ENCODE results near the gene PGA5. TPM values are rescaled to one million over a fixed set of nuclear protein-coding genes. Genes with fewer than 3 reads are reported as not detected.
A peak's percentile ranks its signal among the peaks of the same experiment; 100 is the strongest.
"Not testable (repeated sequence)": the region's sequence is repeated elsewhere in the genome, so short reads cannot be mapped to it uniquely, and the experiment has no call there.

Gene PGA5
- total and polyA plus RNA-seq, 2 experiments from 2014 or later, result 0.45 to 0.52 TPM

GRCh38 chr11:61213711-61214324 lies 27.2 kb upstream of the PGA5 start:
- H3K4me1 Mint-ChIP-seq; H3K9me2 ChIP-seq (ENCODE audit: insufficient read depth); H4K20me1 ChIP-seq (replicated peaks; ENCODE audit: insufficient read depth); H3K27me3 ChIP-seq (ENCODE audit: insufficient read depth); H3K36me3 Mint-ChIP-seq (ENCODE audit: low read depth); H3K79me2 ChIP-seq (replicated peaks; ENCODE audit: insufficient read depth); H3K4me3 ChIP-seq; H2AFZ ChIP-seq; H3K4me2 ChIP-seq; H3K27ac Mint-ChIP-seq; DNase-seq (ENCODE audit: low spot score); H3K27ac ChIP-seq (ENCODE audit: low read depth); ATAC-seq; H3F3A ChIP-seq (replicated peaks; ENCODE audit: low read depth); H3K27me3 Mint-ChIP-seq (ENCODE audit: insufficient read depth, low read depth, poor library complexity); H3K9me3 Mint-ChIP-seq; H3K4me1 ChIP-seq (ENCODE audit: insufficient read depth); H3K36me3 ChIP-seq (ENCODE audit: insufficient read depth); H3K4me3 Mint-ChIP-seq: not testable (repeated sequence)

DNA sequence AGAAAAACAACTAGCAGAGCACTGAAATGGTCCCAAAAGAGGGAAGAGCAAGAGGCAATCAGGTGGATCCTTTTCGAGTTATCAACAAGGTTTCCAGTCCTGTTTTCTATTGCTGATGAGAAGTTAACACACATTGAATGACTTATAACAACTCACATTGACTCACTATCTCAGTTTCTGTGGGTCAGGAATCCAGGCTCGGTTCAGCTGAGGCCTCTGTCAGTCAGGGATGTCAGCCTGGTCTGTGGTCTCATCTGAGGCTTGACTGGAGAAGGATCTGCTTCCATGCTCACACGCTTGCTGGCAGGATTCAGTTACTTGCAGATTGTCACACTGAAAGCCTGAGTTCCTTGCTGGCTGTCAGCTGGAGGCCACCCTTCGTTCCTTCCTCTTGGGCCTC lies 22.7 kb upstream of the PGA5 start:
- H3K36me3 ChIP-seq (ENCODE audit: insufficient read depth); H3K4me3 ChIP-seq; H3K9me3 Mint-ChIP-seq; H2AFZ ChIP-seq; H3K79me2 ChIP-seq (replicated peaks; ENCODE audit: insufficient read depth); H3K27me3 ChIP-seq (ENCODE audit: insufficient read depth); ATAC-seq; H3K4me1 ChIP-seq (ENCODE audit: insufficient read depth); H3K27ac ChIP-seq (ENCODE audit: low read depth); H3K9me2 ChIP-seq (ENCODE audit: insufficient read depth); H3K36me3 Mint-ChIP-seq (ENCODE audit: low read depth); H3F3A ChIP-seq (replicated peaks; ENCODE audit: low read depth); H3K4me2 ChIP-seq; DNase-seq (ENCODE audit: low spot score); H3K4me3 Mint-ChIP-seq; H4K20me1 ChIP-seq (replicated peaks; ENCODE audit: insufficient read depth); H3K27ac Mint-ChIP-seq; H3K4me1 Mint-ChIP-seq; H3K27me3 Mint-ChIP-seq (ENCODE audit: insufficient read depth, low read depth, poor library complexity): not testable (repeated sequence)

DNA sequence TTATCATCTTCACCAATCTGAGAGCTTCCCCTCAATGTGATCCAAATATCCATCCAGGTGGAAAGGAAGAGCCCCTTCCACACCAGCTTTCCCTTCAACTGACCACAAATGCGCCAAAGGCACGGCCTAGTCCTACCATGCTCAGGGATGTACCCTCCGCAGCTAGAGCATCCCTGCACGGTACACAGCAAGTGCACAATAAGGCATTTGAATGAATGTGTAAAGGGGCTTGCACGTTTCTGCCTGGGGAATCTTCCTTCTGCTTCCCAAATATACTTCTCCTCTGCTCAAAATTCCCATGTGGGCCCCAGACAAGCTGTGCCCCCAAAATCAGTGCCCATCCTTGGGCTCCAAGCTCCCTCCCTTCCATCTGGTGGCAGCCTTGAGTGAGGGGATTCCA lies 22.0 kb upstream of the PGA5 start:
- H3F3A ChIP-seq (replicated peaks; ENCODE audit: low read depth); H3K4me1 ChIP-seq (ENCODE audit: insufficient read depth); H3K9me3 Mint-ChIP-seq; DNase-seq (ENCODE audit: low spot score); ATAC-seq; H2AFZ ChIP-seq; H3K36me3 ChIP-seq (ENCODE audit: insufficient read depth); H4K20me1 ChIP-seq (replicated peaks; ENCODE audit: insufficient read depth); H3K4me3 ChIP-seq; H3K36me3 Mint-ChIP-seq (ENCODE audit: low read depth); H3K27ac ChIP-seq (ENCODE audit: low read depth); H3K27ac Mint-ChIP-seq; H3K9me2 ChIP-seq (ENCODE audit: insufficient read depth); H3K27me3 ChIP-seq (ENCODE audit: insufficient read depth); H3K79me2 ChIP-seq (replicated peaks; ENCODE audit: insufficient read depth); H3K27me3 Mint-ChIP-seq (ENCODE audit: insufficient read depth, low read depth, poor library complexity); H3K4me2 ChIP-seq; H3K4me1 Mint-ChIP-seq; H3K4me3 Mint-ChIP-seq: not testable (repeated sequence)

- DNase-seq (ENCODE audit: low spot score); H3F3A ChIP-seq (replicated peaks; ENCODE audit: low read depth); H3K27ac ChIP-seq (ENCODE audit: low read depth); H3K79me2 ChIP-seq (replicated peaks; ENCODE audit: insufficient read depth); H3K4me3 ChIP-seq; H3K27me3 Mint-ChIP-seq (ENCODE audit: insufficient read depth, low read depth, poor library complexity); H3K4me1 ChIP-seq (ENCODE audit: insufficient read depth); H3K9me2 ChIP-seq (ENCODE audit: insufficient read depth); H3K36me3 ChIP-seq (ENCODE audit: insufficient read depth); H2AFZ ChIP-seq; H3K4me3 Mint-ChIP-seq; H3K27me3 ChIP-seq (ENCODE audit: insufficient read depth); H3K4me2 ChIP-seq; H3K36me3 Mint-ChIP-seq (ENCODE audit: low read depth); H3K27ac Mint-ChIP-seq; H3K4me1 Mint-ChIP-seq; H4K20me1 ChIP-seq (replicated peaks; ENCODE audit: insufficient read depth); H3K9me3 Mint-ChIP-seq: not testable (repeated sequence)
- peak; percentile 68 for ATAC-seq
Observed at GRCh38 chr11:61222047-61222446, 18.9 kb upstream of the PGA5 start, which contains the start of gene PGA4. Gene PGA4, plus strand, starts transcription at chr11:61222347. Its CDS starts 54 bp downstream, at chr11:61222401.

DNA sequence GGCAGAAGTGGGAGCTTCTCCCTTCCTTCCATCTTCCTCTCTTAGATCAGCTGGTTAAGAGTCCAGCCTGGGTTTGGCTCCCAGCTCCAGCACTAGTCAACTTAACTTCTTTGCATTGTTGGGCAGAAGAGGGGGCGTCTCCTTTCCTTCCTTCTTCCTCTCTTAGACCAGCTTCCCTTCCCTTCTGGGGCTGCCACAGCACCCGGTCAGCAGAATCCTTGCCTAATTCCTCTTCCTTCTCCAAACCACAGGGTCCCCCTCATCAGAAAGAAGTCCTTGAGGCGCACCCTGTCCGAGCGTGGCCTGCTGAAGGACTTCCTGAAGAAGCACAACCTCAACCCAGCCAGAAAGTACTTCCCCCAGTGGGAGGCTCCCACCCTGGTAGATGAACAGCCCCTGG lies 18.3 kb upstream of the PGA5 start:
- not testable (repeated sequence) for H3K4me1 Mint-ChIP-seq; H3K27ac ChIP-seq (ENCODE audit: low read depth); H4K20me1 ChIP-seq (replicated peaks; ENCODE audit: insufficient read depth); ATAC-seq; H3K9me3 Mint-ChIP-seq; H3K4me2 ChIP-seq; H3K9me2 ChIP-seq (ENCODE audit: insufficient read depth); H3F3A ChIP-seq (replicated peaks; ENCODE audit: low read depth); H3K4me3 ChIP-seq; H3K27me3 ChIP-seq (ENCODE audit: insufficient read depth); H3K79me2 ChIP-seq (replicated peaks; ENCODE audit: insufficient read depth); H3K4me3 Mint-ChIP-seq; H3K4me1 ChIP-seq (ENCODE audit: insufficient read depth); DNase-seq (ENCODE audit: low spot score); H3K36me3 ChIP-seq (ENCODE audit: insufficient read depth); H3K36me3 Mint-ChIP-seq (ENCODE audit: low read depth); H2AFZ ChIP-seq; H3K27me3 Mint-ChIP-seq (ENCODE audit: insufficient read depth, low read depth, poor library complexity); H3K27ac Mint-ChIP-seq

DNA sequence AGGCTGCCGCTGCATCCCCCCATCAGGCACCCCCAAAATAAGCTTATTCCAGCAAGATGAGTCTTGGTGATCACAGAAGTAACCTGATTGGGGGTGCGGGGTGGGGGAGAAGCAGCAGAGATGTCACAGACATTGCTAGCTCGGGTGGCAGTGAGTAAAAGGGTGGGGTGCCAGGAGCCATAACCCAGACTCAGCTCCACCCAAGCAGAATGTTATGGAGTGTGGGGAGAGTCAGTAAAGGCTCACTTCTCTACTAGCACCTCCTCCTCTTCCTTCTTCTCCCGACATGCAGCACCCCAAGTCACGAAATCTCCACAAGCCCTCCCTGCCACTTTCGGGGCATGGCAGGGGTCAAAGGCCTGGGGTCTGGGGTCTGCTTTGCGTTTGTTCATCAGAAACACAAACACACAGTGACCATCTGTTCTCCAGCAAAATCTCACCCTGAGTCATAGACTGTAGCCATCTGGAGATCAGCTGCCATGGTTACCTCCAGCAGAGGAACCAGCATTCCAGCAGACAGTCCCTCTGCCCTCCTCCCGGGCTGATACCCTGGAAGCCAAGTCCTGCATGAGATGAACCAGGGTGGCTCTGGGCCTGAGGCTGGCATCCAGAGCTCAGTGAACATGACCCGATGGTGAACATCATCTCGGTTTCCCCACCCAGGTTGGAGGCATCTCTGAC lies 14.4 kb upstream of the PGA5 start:
- not testable (repeated sequence) for H3K9me3 Mint-ChIP-seq; H3K36me3 Mint-ChIP-seq (ENCODE audit: low read depth); H3K9me2 ChIP-seq (ENCODE audit: insufficient read depth); H2AFZ ChIP-seq; DNase-seq (ENCODE audit: low spot score); H3K27me3 Mint-ChIP-seq (ENCODE audit: insufficient read depth, low read depth, poor library complexity); H3K27me3 ChIP-seq (ENCODE audit: insufficient read depth); H3K4me2 ChIP-seq; H3F3A ChIP-seq (replicated peaks; ENCODE audit: low read depth); H3K4me3 ChIP-seq; H3K27ac ChIP-seq (ENCODE audit: low read depth); H3K79me2 ChIP-seq (replicated peaks; ENCODE audit: insufficient read depth); ATAC-seq; H3K4me1 Mint-ChIP-seq; H3K36me3 ChIP-seq (ENCODE audit: insufficient read depth); H3K4me3 Mint-ChIP-seq; H4K20me1 ChIP-seq (replicated peaks; ENCODE audit: insufficient read depth); H3K4me1 ChIP-seq (ENCODE audit: insufficient read depth); H3K27ac Mint-ChIP-seq
